AG10803 (cell line): ENCODE data around the gene PRKACG.
"Not testable (repeated sequence)": the region's sequence is repeated elsewhere in the genome, so short reads cannot be mapped to it uniquely, and the experiment has no call there.

Source experiments
- DNase-seq: peaks from one replicate; pipeline ENCODE4 v3.0.0; 2010; ENCODE audit warnings: low read depth
- H3K4me3 ChIP-seq: 2 replicates; pipeline ENCODE4 v1.5.1; 2011; ENCODE audit warnings: mild to moderate bottlenecking, low read length, control low read depth
- CTCF ChIP-seq: conservative IDR thresholded peaks from 2 replicates; pipeline ENCODE4 v1.5.1; 2011; ENCODE audit warnings: mild to moderate bottlenecking, low read length, control low read depth, inconsistent platforms

The PRKACG gene

GRCh38 chr9:69014013-69014412 is at the start of gene PRKACG:
Gene PRKACG (minus strand): TSS chr9:69014113. CDS start chr9:69014092, 21 bp downstream.
- no peak for TF ChIP-seq CTCF
- DNase-seq, result no peak
- H3K4me3 ChIP-seq, result no peak within 1 kb of the TSS

GRCh38 chr9:69062195-69062594 is 48.3 kb upstream of the PRKACG start:
- H3K4me3 ChIP-seq, result no peak overlapping the region
- TF ChIP-seq CTCF, result no peak
- no peak for DNase-seq

GRCh38 chr9:69060766-69061165 is 46.9 kb upstream of the PRKACG start:
- no peak overlapping the region for H3K4me3 ChIP-seq
- DNase-seq, result no peak
- TF ChIP-seq CTCF, result no peak

DNA sequence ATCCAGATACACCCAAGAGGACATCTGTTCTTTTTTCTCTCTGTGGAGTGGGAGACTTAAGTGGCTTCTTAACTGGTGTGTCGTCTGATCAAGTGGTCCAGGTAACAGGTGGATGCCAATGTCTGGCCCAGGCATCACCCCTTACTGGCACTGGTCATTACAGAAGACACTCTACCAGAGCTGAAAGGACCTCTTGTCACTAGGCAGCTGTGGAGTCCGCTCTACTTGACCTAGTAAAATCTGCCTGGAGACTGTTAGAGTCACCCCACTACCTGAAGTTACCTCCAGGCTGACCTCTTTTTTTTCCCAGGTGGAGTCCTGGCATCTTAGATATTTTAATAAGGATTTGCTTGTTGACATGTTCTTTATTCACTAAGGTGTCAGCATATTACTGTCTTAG is 44.2 kb upstream of the PRKACG start:
- DNase-seq, result no peak
- no peak overlapping the region for H3K4me3 ChIP-seq
- no peak for TF ChIP-seq CTCF

- no peak for TF ChIP-seq CTCF
- no peak overlapping the region for H3K4me3 ChIP-seq
- DNase-seq, result no peak
Measured at GRCh38 chr9:69056191-69056815, 42.4 kb upstream of the PRKACG start.

DNA sequence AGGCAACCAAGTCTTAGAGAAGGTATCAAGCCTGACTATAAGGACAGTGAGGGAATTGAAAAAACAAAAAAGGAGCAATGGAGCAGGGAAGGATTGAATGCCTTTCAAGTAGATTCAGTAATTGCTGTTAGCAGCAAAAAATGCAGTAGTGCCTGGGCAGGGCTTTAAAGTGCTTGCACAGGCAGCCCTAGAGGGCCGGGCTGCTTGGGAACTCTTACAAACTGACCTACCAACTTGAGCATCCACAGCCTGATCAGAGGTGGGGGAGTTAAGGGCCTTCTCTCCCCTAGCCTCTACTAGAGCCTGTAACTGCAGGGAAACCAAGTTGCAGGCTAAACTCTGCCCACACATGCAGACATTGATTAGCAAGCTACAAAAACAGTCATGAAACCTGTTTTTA is 41.1 kb upstream of the PRKACG start:
- no peak for TF ChIP-seq CTCF
- DNase-seq, result no peak
- H3K4me3 ChIP-seq, result no peak overlapping the region

- DNase-seq, H3K4me3 ChIP-seq: not testable (repeated sequence)
Measured at GRCh38 chr9:69050936-69051335, 37.0 kb upstream of the PRKACG start.

GRCh38 chr9:69049094-69049493 is 35.2 kb upstream of the PRKACG start:
- no peak overlapping the region for H3K4me3 ChIP-seq
- no peak for DNase-seq
- no peak for TF ChIP-seq CTCF
